Astrocyte of the spinal cord (primary cell): Measurements from ENCODE around the gene NLRP6.

ENCODE experiments used
- DNase-seq: peaks from one replicate; pipeline ENCODE4 v3.0.0; 2011; ENCODE audit warnings: low read depth, low spot score
- H3K4me3 ChIP-seq: 2 replicates; pipeline ENCODE4 v1.5.1; 2011; ENCODE audit warnings: low read depth, mild to moderate bottlenecking, low read length, moderate library complexity
- in situ Hi-C: cut with HindIII; loops from 2 replicates; pipeline ENCODE4 v1.10.0; 2017; ENCODE audit warnings: low sequenced_read_pairs
- TF ChIP-seq, protein P1 (sequence below): IDR thresholded peaks from 2 replicates; pipeline ENCODE4 v1.5.1; 2012; ENCODE audit warnings: low read depth, mild to moderate bottlenecking, low read length, inconsistent platforms

NLRP6 gene

DNA sequence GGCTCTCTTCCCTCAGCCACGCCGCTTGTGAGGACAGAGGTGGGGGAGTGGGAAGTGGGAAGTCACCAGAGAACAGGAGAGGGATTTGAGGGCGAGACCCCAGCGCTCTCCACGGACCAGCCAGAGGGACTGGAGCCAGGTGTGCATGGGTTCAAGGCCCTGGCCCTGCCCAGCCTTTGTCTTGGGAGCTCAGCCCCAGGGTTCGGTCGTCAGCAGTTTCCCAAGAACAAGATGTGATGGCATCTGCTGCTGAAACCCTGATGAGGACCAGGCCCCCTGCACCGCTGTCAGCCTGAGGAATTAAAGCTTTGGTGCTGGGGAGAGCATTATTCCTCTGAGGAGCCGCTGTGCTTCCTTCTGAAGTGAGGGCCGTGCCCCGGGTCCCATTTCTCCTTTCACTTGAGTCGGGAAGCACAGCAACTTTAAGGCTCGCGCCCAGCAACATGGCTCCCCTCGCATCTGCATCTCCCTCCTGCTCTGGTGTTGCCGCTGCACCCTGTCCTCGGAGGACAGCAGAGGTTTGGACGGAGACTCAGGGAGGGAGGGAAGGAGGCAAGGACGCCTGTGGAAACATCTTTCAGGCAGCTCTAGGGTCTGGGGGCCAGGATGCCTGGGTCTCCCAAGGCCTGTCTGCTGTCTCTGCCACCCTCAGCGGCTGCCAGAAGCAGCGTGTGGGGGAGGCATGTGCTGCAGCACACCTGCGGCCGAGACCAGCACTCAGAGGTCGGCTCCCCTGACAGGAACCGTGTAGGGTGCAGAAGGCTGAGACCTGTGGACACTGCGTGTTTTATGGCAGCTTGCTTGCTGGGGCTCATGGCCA lies 17.4 kb downstream of the NLRP6 start:
- DNase-seq = no peak
- H3K4me3 ChIP-seq = no peak overlapping the region
- in situ Hi-C loops = no loop called here
- TF ChIP-seq, protein P1, sequence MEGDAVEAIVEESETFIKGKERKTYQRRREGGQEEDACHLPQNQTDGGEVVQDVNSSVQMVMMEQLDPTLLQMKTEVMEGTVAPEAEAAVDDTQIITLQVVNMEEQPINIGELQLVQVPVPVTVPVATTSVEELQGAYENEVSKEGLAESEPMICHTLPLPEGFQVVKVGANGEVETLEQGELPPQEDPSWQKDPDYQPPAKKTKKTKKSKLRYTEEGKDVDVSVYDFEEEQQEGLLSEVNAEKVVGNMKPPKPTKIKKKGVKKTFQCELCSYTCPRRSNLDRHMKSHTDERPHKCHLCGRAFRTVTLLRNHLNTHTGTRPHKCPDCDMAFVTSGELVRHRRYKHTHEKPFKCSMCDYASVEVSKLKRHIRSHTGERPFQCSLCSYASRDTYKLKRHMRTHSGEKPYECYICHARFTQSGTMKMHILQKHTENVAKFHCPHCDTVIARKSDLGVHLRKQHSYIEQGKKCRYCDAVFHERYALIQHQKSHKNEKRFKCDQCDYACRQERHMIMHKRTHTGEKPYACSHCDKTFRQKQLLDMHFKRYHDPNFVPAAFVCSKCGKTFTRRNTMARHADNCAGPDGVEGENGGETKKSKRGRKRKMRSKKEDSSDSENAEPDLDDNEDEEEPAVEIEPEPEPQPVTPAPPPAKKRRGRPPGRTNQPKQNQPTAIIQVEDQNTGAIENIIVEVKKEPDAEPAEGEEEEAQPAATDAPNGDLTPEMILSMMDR = no peak

DNA sequence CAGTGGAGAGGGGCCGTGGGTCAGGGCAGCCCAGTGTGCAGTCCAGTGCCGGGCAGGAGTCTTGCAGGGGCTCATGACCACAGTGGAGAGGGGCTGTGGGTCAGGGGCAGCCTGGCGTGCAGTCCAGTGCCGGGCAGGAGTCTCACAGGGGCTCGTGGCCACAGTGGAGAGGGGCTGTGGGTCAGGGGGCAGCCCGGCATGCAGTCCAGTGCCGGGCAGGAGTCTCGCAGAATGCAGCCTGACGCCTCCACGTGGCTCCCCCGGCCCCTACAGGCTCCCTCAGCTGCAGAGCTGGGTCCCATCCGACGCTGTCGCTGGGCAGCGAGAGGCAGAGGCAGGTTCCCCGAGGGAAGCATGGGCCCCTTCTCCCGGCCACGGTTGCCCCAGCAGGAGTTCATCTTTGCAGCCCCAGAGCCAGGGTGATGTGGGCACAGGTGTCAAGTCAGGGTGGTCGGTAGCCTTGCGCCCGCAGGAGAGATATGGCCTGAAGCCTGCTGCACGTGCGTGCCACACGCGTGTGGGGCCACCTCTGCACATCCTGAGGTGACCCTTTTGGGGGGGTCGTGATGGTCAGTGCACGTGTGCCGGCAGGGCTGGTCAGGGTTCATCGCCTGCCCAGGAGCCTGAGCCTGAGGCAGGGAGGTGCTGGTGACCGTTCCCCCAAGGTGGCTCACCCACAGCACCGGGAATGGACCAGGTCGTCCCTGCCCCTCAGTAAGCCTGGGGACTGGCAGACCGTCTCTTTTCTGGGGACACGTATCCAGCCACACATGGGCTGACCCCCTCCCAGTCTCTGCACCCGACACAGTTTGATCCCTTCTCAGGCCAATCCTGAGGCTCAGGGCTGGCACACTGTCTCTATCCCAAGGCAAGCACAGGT lies 18.2 kb downstream of the NLRP6 start:
- in situ Hi-C loops = no loop called here
- TF ChIP-seq, protein P1 = no peak
- DNase-seq = no peak
- no peak overlapping the region for H3K4me3 ChIP-seq

DNA sequence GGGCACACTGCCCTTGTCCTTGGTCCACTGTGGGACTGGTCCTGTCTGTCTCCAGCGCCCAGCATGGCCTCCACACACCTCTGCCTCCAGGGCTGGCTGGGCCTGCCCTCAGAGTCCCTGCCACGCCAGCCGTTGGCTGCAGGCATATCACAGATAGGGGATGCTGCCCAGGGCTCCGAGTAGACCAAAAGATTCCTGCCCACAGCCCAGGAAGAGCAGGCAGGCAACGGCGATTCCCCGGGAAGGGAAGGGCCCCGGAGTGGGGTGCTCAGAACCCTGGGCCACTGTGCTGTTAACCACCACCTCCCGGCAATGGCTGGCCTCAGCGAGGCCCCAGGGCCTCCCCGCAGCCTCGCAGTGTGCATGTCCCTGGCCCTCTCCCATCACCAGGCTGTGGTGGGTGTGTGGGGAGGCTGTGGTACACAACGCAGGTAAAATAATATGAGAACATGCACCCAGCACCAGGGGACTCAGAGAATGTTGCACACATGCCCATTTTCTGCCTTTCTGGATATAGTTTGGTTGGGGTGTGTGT lies 18.9 kb downstream of the NLRP6 start:
- TF ChIP-seq, protein P1 = no peak
- DNase-seq = no peak
- no peak overlapping the region for H3K4me3 ChIP-seq
- in situ Hi-C loops = no loop called here

DNA sequence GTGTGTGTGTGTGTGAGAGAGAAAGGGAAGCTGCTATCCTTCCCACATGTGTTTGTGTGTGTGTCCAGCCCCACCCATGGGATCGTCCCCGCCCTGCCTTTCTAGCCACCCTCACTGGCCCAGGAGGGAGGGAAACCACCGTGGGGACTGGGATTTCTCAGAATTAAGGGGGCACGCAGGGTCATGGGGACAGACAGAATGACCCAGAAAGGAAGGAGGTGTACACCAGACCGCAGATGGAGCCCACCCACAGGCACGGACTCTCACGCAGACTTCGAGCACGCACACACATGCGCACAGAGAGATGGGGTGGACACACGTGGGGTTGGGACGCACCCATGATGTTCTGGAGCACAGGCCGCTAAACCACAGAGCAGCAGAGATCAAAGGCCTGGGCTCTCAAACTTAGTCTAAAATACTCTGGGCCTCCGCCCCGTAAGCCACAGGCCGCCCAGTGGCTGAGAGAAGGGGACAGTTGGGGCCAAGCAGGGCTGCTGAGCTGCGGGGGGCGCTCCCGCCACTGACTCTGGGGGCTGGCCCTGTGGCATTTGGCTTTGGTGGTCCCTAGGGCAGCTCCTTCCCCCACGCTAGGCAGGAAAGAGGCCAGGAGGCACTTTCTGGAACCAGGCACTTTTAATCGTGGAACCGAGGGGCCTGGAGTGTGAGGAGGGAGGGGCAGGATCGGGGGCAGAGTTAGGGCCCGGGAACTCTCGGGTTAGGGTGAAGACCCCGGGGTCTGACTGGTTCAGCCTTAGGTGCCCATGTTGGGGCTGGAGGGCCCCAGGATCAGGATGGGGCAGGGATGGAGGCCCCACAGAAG lies 19.6 kb downstream of the NLRP6 start:
- in situ Hi-C loops = no loop called here
- no peak for DNase-seq
- TF ChIP-seq, protein P1 = no peak
- H3K4me3 ChIP-seq = no peak overlapping the region

DNA sequence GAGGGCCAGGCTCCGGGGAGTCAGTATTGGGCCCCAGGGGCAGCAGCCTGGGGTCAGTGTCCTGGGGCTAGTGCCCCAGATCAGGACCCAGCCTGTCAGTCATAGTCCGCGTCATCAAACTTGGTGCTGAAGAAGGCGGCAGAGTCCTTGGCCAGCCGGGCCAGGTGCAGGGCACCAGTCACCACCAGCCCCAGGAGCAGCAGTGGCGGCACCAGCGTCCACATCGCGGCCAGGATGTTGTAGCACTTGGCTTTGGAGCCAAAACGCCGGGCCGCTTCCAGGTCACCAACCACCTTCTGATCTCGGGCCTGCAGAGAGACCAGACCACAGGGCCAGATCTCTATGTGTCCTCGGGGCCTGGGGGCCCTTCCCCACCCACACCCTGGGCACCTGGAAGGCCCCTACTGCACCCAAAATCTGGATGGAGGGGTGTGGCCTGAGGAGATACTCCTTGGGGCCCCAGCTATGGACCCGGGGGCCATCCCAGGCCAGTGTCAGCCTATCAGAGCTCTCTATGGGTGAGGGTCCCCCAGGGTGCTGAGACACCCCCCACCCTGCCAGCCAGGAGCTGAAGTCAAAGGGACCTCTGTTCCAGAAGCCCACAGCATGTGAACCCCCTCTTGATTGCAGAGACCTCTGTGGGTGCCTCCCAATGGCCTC lies 20.3 kb downstream of the NLRP6 start:
- no peak for DNase-seq
- in situ Hi-C loops = no loop called here
- H3K4me3 ChIP-seq = no peak overlapping the region
- TF ChIP-seq, protein P1 = no peak
